IPS DF 6.9 (cell line): ENCODE results near the gene PPP1R9A.

ENCODE experiments used
- DNase-seq: peaks from one replicate; pipeline ENCODE4 v3.0.0-alpha.2; 2013; ENCODE audit warnings: low read depth, low spot score
- H3K27ac ChIP-seq: one replicate; pipeline ENCODE4 v1.5.1; 2013; ENCODE audit warnings: low read length, control low read depth
- H3K27me3 ChIP-seq: 2 replicates; pipeline ENCODE4 v1.6.1; 2013; ENCODE audit warnings: mild to moderate bottlenecking, low read length; ENCODE audit not compliant: control insufficient read depth, insufficient read depth
- H3K36me3 ChIP-seq: 2 replicates; pipeline ENCODE4 v1.6.1; 2013; ENCODE audit warnings: low read length; ENCODE audit not compliant: control insufficient read depth, insufficient read depth
- H3K4me1 ChIP-seq: 2 replicates; pipeline ENCODE4 v1.6.1; 2013; ENCODE audit warnings: low read length; ENCODE audit not compliant: control insufficient read depth, insufficient read depth
- H3K4me3 ChIP-seq: 2 replicates; pipeline ENCODE4 v1.5.1; 2013; ENCODE audit warnings: mild to moderate bottlenecking, low read length
- H3K9me3 ChIP-seq: 2 replicates; pipeline ENCODE4 v1.6.1; 2013; ENCODE audit warnings: low read length, inconsistent platforms; ENCODE audit not compliant: control insufficient read depth, insufficient read depth
- WGBS: extraction: QIAGEN DNeasy Blood & Tissue Kit; methylation state at CpG from one replicate; pipeline ENCODE4 v1.1.7; 2013; ENCODE audit warnings: mixed read lengths, missing lambda C conversion rate; ENCODE audit not compliant: insufficient read length, insufficient coverage; 5-methylcytosine and 5-hydroxymethylcytosine counted together

PPP1R9A gene

GRCh38 chr7:95126053-95126709 lies 218.8 kb downstream of the PPP1R9A start:
- H3K36me3 ChIP-seq, result no peaks in the 10 kb centered on the region
- no peak overlapping the region for H3K4me3 ChIP-seq
- no CpG with 5 or more reads among the region's 2 CpGs for WGBS
- no peaks in the 10 kb centered on the region for H3K27me3 ChIP-seq
- no peaks in the 10 kb centered on the region for H3K4me1 ChIP-seq
- H3K9me3 ChIP-seq, result no peaks in the 10 kb centered on the region
- no peak for DNase-seq
- no peak overlapping the region for H3K27ac ChIP-seq

GRCh38 chr7:95132500-95132899 lies 225.1 kb downstream of the PPP1R9A start:
- H3K4me1 ChIP-seq, result no peaks in the 10 kb centered on the region
- H3K4me3 ChIP-seq, result no peak overlapping the region
- no peak for DNase-seq
- WGBS, result no CpG with 5 or more reads among the region's 11 CpGs
- H3K9me3 ChIP-seq, result no peaks in the 10 kb centered on the region
- no peaks in the 10 kb centered on the region for H3K27me3 ChIP-seq
- no peaks in the 10 kb centered on the region for H3K36me3 ChIP-seq
- H3K27ac ChIP-seq, result no peak overlapping the region

GRCh38 chr7:95139922-95140321 lies 232.5 kb downstream of the PPP1R9A start:
- DNase-seq, result no peak

GRCh38 chr7:95141755-95142154 lies 234.4 kb downstream of the PPP1R9A start:
- no peaks in the 10 kb centered on the region for H3K4me1 ChIP-seq
- DNase-seq, result no peak

More at GRCh38 chr7:95139922-95140321, 232.5 kb downstream of the PPP1R9A start:
- Histone ChIP-seq H3K4me3 (no peak overlapping the region), H3K27me3 (no peaks in the 10 kb centered on the region), H3K27ac (no peak overlapping the region), H3K4me1 (no peaks in the 10 kb centered on the region), H3K9me3 (no peaks in the 10 kb centered on the region), H3K36me3 (no peaks in the 10 kb centered on the region)
- no CpG with 5 or more reads among the region's 1 CpG for WGBS

GRCh38 chr7:95144256-95144655 lies 236.9 kb downstream of the PPP1R9A start:
- Histone ChIP-seq H3K4me1 (no peaks in the 10 kb centered on the region), H3K27me3 (no peaks in the 10 kb centered on the region), H3K36me3 (no peaks in the 10 kb centered on the region), H3K4me3 (no peak overlapping the region), H3K27ac (no peak overlapping the region), H3K9me3 (no peaks in the 10 kb centered on the region)
- no peak for DNase-seq
- no CpG with 5 or more reads among the region's 4 CpGs for WGBS

More at GRCh38 chr7:95141755-95142154, 234.4 kb downstream of the PPP1R9A start:
- Histone ChIP-seq H3K36me3 (no peaks in the 10 kb centered on the region), H3K9me3 (no peaks in the 10 kb centered on the region), H3K27me3 (no peaks in the 10 kb centered on the region), H3K4me3 (no peak overlapping the region), H3K27ac (no peak overlapping the region)
- WGBS, result no CpG with 5 or more reads among the region's 2 CpGs

- no peak for DNase-seq
- WGBS, result no CpG with 5 or more reads among the region's 5 CpGs
- no peaks in the 10 kb centered on the region for H3K36me3 ChIP-seq
- no peak overlapping the region for H3K27ac ChIP-seq
- H3K4me1 ChIP-seq, result 0 out of 2 replicates have a peak, but pooled peaks cover 1% of the 10 kb centered on the region
- H3K9me3 ChIP-seq, result no peaks in the 10 kb centered on the region
- no peaks in the 10 kb centered on the region for H3K27me3 ChIP-seq
- H3K4me3 ChIP-seq, result no peak overlapping the region
Observed at GRCh38 chr7:95155965-95156364, 248.6 kb downstream of the PPP1R9A start.

- no peaks in the 10 kb centered on the region for H3K27me3 ChIP-seq
- no peak overlapping the region for H3K27ac ChIP-seq
- no peaks in the 10 kb centered on the region for H3K36me3 ChIP-seq
- WGBS, result no CpG with 5 or more reads among the region's 8 CpGs
- H3K4me1 ChIP-seq, result 0 out of 2 replicates have a peak, but pooled peaks cover 1% of the 10 kb centered on the region
- H3K9me3 ChIP-seq, result no peaks in the 10 kb centered on the region
- H3K4me3 ChIP-seq, result no peak overlapping the region
- DNase-seq, result no peak
Observed at GRCh38 chr7:95157381-95157780, 250.0 kb downstream of the PPP1R9A start.

- Histone ChIP-seq H3K36me3 (no peaks in the 10 kb centered on the region), H3K27ac (no peak overlapping the region), H3K4me3 (no peak overlapping the region), H3K9me3 (no peaks in the 10 kb centered on the region), H3K4me1 (no peaks in the 10 kb centered on the region), H3K27me3 (no peaks in the 10 kb centered on the region)
- no peak for DNase-seq
Observed at GRCh38 chr7:95169678-95170077, 262.3 kb downstream of the PPP1R9A start.

GRCh38 chr7:95172420-95172819 lies 265.0 kb downstream of the PPP1R9A start:
- WGBS, result no CpG with 5 or more reads among the region's 1 CpG
- H3K4me1 ChIP-seq, result no peaks in the 10 kb centered on the region
- H3K27ac ChIP-seq, result no peak overlapping the region
- H3K27me3 ChIP-seq, result no peaks in the 10 kb centered on the region
- no peak overlapping the region for H3K4me3 ChIP-seq
- no peaks in the 10 kb centered on the region for H3K36me3 ChIP-seq
- no peak for DNase-seq
- H3K9me3 ChIP-seq, result no peaks in the 10 kb centered on the region

GRCh38 chr7:95190515-95190914 lies 283.1 kb downstream of the PPP1R9A start:
- no peak for DNase-seq
- no CpG with 5 or more reads among the region's 3 CpGs for WGBS

GRCh38 chr7:95191795-95192194 lies 284.4 kb downstream of the PPP1R9A start:
- DNase-seq, result no peak
- Histone ChIP-seq H3K36me3 (no peaks in the 10 kb centered on the region), H3K4me1 (no peaks in the 10 kb centered on the region), H3K27ac (no peak overlapping the region), H3K9me3 (no peaks in the 10 kb centered on the region), H3K4me3 (no peak overlapping the region), H3K27me3 (no peaks in the 10 kb centered on the region)

More at GRCh38 chr7:95190515-95190914, 283.1 kb downstream of the PPP1R9A start:
- Histone ChIP-seq H3K36me3 (no peaks in the 10 kb centered on the region), H3K27ac (no peak overlapping the region), H3K27me3 (no peaks in the 10 kb centered on the region), H3K4me3 (no peak overlapping the region), H3K9me3 (no peaks in the 10 kb centered on the region), H3K4me1 (no peaks in the 10 kb centered on the region)
